GM21390 (cell line): ENCODE data around the gene SELENOS.

ENCODE experiments used
- ATAC-seq: cut with Tn5 transposase; IDR thresholded peaks from one replicate; pipeline ENCODE4 v1.9.1; 2021; ENCODE audit not compliant: unreplicated experiment

The SELENOS gene

DNA sequence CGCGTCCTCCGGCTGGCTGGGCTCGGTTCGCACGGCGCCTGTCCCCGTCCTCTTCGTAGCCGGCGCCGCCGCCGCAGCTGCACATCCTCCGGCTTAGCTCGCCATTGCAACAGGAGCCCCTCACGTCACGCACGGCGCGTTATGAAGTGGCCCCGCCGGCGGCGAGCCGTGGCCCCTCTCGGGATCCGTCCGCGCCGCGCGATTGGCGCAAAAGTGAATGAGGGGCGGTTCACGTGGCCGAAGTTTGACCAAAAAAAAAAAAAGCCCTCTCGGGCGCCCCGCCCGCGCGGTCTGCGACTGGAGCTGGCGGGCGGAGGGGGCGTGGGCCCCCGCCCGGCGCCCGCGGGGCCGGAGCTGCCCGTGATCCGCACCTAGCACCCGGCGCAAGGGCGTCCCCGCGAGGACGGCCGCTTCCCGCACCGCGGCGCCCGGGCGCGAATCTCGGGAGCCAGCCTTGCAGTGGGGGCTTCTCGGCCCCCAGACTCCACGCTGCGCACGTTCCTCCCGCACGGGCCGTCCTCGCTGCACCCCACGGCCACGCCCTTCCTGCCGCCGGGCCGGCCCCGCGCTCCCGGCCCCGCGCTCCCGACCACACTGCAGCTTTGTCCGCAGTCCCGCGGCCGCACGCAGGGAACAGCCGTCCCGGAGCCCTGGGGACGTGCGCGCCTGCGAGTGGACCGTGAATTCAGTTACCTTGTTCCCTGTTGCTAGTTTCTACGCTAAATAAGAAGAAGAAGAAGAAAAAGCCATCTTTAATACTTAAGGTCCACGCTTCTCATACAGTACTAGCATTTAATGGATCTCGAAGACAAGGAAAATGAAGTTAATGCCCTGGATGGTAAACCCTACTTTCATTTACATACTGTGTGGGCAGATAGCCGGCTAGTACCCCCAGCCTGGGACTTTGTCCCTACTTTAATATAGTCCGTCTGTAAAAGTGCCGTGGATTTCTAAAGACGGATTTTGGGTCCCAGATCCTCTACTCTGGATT lies 25.2 kb downstream of the SELENOS start, which contains the start of gene CHSY1:
Gene CHSY1, minus strand, starts transcription at position 219 of the 991 bp plus-strand sequence. CDS start 592 bp downstream, outside the sequence.
- peak; percentile 69 for ATAC-seq

DNA sequence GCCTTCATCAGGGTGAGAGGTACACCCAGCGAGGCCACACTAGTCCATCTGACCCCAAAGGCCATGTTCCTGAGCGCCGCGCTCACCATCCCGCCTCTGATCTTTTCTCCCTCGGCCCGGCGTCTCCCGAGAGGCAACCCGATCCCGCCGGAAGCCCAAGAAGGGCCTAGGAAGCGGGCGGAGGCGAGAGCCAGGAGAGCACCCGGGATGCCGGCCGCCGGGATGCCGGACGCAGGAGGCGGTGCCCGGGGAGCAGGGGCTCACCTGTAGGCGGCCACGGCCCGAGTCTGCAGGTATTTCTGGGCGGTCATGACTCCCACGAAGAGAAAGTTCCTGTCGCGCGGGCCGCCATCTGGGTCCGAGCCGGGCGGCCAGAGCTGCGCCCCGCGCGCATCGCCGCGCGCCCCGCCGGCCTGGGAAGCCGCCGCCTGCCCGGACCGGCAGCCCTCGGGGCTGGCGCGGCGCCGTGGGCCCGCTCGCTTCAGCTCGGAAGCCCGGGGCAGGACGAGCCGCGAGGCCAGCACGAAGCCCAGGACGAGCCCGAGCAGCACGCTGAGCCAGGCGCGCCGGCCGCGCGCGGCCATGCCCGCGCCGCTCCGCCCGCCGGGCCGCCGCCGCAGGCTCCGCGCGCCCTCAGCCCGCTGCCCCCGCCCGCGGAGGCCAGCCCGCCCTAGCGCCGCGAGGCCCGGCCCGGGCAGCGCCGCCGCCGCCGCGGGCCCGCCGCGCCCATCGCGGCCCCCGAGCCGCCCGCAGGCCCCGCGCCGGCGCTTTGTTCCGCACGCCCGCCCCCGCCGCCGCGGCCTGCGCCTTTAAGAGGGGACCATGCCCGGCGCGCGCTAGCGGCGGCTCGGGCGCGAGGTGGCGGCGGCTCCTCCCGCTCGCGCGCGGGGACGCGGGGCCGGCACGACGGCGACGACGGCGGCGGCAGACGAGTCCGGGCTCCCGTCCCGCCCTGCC lies 26.1 kb downstream of the SELENOS start:
- ATAC-seq = peak; percentile 32

DNA sequence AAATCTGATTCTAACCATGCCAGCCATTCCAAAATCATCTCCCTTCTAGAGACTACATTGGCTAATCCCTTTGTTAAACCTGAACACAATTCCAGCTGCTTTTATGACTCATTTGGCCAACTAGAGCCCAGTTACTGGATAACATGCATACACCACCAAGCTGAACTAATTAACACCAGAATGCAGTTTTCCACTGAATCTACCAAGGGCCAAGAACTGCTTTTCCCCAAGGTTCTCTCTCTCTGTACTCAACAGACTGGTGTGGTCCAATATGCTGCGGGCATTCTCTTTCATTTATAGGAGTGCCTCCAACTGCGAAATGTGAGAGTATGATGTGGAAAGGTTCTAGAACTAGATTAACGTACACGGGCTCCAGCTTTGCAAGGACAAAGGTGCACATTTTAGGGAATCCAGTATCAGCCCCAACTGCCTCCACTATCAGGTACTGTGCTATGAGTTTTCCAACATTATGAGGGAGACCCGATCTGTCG lies 26.9 kb downstream of the SELENOS start:
- ATAC-seq = no peak

DNA sequence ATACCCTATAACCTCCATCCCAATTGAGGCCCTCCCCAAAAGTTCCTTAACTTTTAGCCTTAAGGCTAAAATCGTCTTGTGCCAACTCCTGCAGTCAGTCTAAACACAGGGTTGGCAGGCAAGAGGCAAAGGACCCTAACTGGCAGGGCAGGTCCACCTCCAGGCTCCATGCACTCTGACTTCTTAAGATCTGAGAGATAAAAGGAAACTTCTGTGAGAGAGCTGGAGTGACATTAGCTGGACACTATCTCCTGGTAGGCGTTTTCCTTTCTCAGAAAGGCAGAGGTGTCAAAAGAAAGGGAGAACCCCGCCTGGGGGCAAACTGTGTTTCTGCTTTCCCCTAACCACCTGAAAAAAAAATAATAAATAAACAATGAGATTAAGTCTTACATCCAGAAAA lies 29.0 kb downstream of the SELENOS start:
- no peak for ATAC-seq

DNA sequence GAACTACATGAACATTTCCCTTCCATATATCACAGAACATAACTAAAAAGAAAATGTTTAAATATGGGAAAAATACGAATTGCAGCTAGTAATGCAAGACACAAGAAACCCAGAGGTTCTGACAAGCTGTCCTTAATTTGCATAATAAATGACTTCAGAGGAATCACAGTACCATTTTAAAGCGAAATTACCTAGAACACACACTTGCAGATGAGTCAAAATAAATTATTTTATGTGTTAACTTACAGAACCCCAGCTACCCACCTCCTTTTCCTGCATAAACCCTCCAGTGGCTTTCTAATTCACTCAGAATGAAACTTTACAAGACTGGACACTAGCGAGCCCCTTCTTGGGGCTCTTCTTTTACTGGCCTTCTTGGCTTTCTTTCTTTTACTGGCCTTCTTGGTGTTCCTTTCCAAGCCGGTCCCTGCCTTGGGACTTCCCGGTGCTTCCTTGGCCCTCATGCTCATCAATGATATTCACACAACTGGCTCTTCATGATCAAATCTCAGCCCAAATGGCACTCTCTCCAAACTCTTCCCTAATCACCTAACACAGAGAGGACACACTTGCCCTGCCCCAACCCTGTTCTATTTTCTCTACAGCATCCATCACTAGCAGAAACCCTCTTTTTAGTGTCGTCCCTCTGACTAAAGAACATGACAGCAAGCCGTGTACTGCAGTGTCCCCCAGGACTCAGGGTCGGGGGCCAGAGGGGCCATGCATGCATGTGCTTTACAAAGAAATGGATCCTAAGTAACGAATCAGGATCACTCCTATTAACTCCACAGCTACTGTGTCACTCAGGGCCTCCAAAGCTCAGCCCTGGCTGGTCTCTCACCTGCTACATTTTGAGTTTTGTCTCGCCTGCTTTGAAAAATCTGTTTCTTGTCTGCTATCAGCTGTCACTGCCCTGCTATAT lies 30.2 kb downstream of the SELENOS start:
- ATAC-seq = no peak

- no peak for ATAC-seq
These were observed 30.9 kb downstream of the SELENOS start for GRCh38 chr15:101246391-101246790.

DNA sequence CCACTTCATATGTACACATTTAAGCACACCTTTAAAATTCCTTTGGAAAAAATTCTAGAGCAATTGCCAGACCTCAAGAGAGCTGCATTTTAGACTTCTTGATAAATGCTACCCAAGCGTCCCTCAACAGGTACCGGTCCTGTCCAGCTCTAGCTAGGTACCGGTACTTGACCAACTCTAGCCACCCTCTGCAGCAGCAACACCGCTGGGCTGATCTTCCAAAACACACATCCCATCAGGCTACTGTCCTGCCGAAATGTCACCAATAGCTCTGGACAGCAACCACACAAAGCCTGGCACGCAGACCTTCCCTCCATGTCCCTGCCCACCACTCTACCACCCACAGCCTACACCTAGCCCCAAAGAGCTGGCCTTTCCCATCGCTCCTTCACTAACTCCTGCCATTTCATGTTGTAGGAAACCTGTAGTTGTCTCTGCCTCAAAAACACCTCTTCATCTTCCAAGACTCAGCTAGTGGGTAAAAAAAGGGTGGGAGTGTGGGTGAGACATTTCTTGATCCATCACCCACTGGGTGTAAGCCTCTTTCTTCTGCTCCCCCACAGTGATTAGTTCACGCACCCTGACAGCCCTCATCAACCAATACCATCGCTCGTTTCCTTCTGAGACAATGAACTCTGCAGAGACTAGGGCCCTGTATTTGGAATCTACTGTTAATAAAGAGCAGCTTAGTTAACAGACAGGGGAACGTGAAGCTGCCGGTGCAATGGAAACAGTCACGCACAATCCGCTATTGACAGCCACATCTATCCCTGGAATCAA lies 32.2 kb downstream of the SELENOS start:
- no peak for ATAC-seq

DNA sequence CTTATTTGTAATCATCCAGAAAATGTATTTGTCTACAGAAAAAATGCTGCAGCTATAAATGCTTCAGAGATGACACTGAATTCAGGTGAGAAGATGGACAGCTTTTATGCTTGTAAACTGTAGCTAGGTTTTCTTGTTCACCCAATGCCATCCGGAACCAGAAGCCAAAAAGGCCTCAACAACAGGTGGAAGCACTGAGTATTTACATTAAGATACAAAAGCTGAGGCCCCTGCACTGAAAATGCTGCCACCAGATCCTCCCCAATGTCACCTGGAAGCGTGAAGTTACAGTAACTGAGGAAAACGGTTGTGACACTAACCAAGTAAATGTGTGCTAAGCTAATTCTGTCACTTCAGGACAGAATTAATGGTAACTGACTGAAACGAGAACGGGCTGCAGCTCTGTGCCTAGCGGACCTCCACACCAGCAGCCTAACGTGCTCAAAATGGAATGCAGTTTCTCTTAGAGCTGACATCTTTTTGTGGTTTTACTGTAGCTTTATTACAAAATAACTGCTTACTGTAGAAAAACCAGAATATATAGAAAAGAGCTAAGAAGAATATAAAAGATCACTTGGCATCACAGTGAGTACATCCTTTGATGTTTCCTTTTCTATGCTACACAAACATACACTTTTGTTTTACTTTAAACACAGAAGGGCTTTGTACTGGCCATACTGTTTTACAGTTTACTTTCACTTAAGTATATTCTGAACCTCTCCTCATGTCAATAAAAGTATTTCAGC lies 33.1 kb downstream of the SELENOS start:
- ATAC-seq = no peak

- no peak for ATAC-seq
These were observed 33.9 kb downstream of the SELENOS start for GRCh38 chr15:101243420-101243819.

DNA sequence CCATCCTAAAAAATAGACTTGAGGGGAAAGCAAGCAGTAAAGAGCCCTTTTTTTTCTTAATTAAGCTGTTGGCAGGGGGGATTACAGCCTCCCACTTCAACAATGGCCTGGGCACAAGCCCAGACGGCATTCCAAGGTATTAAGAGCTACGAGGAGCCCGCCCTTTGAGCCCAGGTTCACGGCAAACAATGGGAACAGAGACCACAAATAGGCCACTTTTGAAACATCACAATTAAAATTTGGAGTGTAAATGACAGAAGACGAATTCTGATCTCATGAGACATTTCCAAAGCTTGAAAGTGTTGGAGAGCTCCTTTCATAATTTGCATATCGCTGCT lies 34.3 kb downstream of the SELENOS start:
- ATAC-seq = no peak

- peak; percentile 69 for ATAC-seq
These were observed 34.9 kb downstream of the SELENOS start for GRCh38 chr15:101242160-101242998.

DNA sequence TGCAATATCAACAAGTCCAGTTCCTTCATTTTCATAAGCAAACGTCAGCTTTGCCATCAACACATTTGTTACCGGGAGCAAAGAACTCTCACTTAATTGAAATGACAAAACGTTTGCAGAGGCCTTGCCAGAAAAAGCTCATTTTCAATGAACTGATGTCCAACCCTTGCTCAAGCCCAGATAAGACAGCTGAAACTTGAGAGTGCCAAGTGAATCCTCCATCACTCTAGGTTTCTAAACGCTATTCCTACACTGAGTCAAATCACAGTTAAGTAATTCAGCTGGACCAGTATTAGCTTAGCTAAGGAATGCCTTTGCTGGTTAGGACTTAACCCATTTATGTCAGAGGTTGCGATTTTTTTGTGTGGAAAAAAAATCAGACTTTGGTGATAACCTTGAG lies 36.9 kb downstream of the SELENOS start:
- no peak for ATAC-seq

GRCh38 chr15:101239724-101240136 lies 37.6 kb downstream of the SELENOS start:
- no peak for ATAC-seq

- no peak for ATAC-seq
These were observed 40.0 kb downstream of the SELENOS start for GRCh38 chr15:101237251-101237650.

DNA sequence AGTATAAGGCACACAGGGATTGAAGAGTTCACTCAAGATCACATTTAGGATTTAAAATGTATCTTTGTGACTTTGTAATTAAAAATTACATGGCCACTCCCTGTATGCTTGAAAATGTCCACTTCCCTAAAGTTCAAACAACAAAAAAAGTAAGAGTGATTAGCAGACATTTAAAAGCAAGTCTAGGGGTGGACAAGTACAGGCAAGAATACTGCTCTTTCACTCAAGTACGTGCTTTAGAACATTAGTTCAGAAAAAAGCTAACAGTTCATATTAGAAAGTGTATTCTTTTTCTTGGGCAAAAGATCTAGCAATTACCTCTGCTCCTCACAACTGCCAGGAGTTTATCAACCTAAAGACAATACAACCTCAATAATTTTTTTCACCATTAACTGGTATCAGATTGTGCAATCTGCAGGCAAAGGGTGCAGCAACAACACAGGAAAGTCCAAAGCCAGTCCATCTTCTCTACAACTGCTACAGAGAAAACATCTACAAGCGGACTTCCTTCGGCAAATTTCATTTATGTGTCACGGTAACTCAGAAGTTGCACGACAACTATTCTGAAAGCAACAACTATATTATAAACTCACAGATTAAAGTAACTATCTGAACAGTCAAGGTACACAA lies 43.5 kb downstream of the SELENOS start:
- no peak for ATAC-seq

DNA sequence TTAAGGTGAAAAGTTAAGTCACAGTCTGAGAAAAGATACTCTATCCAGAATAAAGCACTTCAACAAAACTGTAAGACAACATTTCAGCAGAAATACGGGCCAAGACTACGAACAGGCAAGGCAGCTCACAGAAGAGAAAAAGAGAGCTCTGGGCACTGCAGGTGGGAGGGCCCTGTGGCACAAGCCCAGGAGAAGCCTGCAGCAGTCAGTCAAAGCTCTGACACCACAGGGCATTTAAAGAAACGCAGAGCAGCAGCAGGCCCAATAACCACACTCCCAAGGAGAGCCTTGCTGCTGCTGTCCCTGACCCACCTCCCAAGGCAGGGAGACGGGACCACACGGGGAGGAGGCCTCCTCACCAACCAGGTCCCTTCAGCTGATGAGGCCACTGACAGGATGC lies 44.6 kb downstream of the SELENOS start:
- no peak for ATAC-seq

GRCh38 chr15:101228313-101228712 lies 49.0 kb downstream of the SELENOS start:
- ATAC-seq = no peak
